ENCODE results near the gene TNRC6C. TPM values are rescaled to one million over a fixed set of nuclear protein-coding genes. Genes with fewer than 3 reads are reported as not detected.
"Not testable (repeated sequence)": the region's sequence is repeated elsewhere in the genome, so short reads cannot be mapped to it uniquely, and the experiment has no call there.

The TNRC6C gene
- total RNA-seq, 4 donors from 2014 or later = 6.4 to 20.5 (median 10.5) TPM

- ATAC-seq (ENCODE audit: low FRiP score) (no peak), DNase-seq (ENCODE audit: low spot score) (no peak)
- TF ChIP-seq CTCF (IDR thresholded peaks at IDR 0.05) = no peak
These were observed 104.1 kb downstream of the TNRC6C start for GRCh38 chr17:78062596-78062995.

- DNase-seq (ENCODE audit: low spot score) (no peak), ATAC-seq (ENCODE audit: low FRiP score) (no peak)
- no peak for TF ChIP-seq CTCF (IDR thresholded peaks at IDR 0.05)
These were observed 105.0 kb downstream of the TNRC6C start for GRCh38 chr17:78063489-78063888.

GRCh38 chr17:78064708-78065107 lies 106.2 kb downstream of the TNRC6C start:
- DNase-seq (ENCODE audit: low spot score) (no peak), ATAC-seq (ENCODE audit: low FRiP score) (no peak)
- TF ChIP-seq CTCF (IDR thresholded peaks at IDR 0.05) = no peak

- not testable (repeated sequence) for ATAC-seq (ENCODE audit: low FRiP score); DNase-seq (ENCODE audit: low spot score)
These were observed 108.5 kb downstream of the TNRC6C start for GRCh38 chr17:78066976-78067375.

- DNase-seq (ENCODE audit: low spot score) (no peak), ATAC-seq (ENCODE audit: low FRiP score) (no peak)
- TF ChIP-seq CTCF (IDR thresholded peaks at IDR 0.05) = no peak
These were observed 111.2 kb downstream of the TNRC6C start for GRCh38 chr17:78069695-78070094.

GRCh38 chr17:78072961-78073360 lies 114.5 kb downstream of the TNRC6C start:
- no peak for TF ChIP-seq CTCF (IDR thresholded peaks at IDR 0.05)
- DNase-seq (ENCODE audit: low spot score) = no peak
- ATAC-seq (ENCODE audit: low FRiP score) = no peak

- TF ChIP-seq CTCF (IDR thresholded peaks at IDR 0.05) = no peak
- DNase-seq (ENCODE audit: low spot score) (no peak), ATAC-seq (ENCODE audit: low FRiP score) (no peak)
These were observed 116.5 kb downstream of the TNRC6C start for GRCh38 chr17:78075011-78075410.

- no peak for TF ChIP-seq CTCF (IDR thresholded peaks at IDR 0.05)
- DNase-seq (ENCODE audit: low spot score) (no peak), ATAC-seq (ENCODE audit: low FRiP score) (no peak)
These were observed 117.0 kb downstream of the TNRC6C start for GRCh38 chr17:78075545-78075944.

All from omental fat pad (tissue), 4 donors.